HL-60 (cell line): ENCODE results near the gene NCOA5.

Experiments used
- CTCF ChIP-seq: IDR thresholded peaks from one replicate; pipeline ENCODE4 v1.5.1; 2011; ENCODE audit warnings: low read length, control low read depth, inconsistent platforms; ENCODE audit not compliant: insufficient read depth
- GABPA ChIP-seq: IDR thresholded peaks from 2 replicates; pipeline ENCODE4 v1.6.1; 2012; ENCODE audit warnings: low read depth
- POLR2AphosphoS5 ChIP-seq: IDR thresholded peaks from 2 replicates; pipeline ENCODE4 v1.6.1; 2012; ENCODE audit warnings: low read depth

DNA sequence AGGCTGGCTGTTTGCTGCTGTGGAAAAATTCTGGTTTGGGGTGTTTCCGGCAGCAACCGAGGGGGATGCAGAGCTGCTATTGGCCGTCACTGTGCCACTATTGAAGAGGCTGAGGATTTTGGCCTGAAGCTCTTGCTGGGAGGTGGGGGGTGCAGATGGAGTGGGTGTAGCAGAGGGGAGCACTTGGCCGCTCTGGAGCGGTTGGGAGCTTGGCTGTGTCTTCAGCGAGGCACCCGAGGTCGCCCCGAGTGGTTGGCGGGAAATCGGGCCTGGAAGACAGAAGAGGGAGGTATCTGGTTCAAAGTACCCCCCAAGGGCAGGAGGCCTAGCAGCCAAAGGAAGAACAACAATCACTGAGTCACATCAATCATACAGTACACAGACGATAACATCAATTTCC, 27.1 kb downstream of the NCOA5 start:
- no peak for TF ChIP-seq CTCF
- no peak for TF ChIP-seq POLR2AphosphoS5
- no peak for TF ChIP-seq GABPA
